Measurements from ENCODE around the gene CTNND2. TPM values are rescaled to one million over a fixed set of nuclear protein-coding genes. Genes with fewer than 3 reads are reported as not detected.
"Not testable (repeated sequence)": the region's sequence is repeated elsewhere in the genome, so short reads cannot be mapped to it uniquely, and the experiment has no call there.

The CTNND2 gene
- total RNA-seq, 2 experiments from 2014 or later: not detected

- ChIA-PET POLR2A (no interaction called here), CTCF (no interaction called here)
Observed at GRCh38 chr5:11023945-11024344, 880.3 kb downstream of the CTNND2 start.

DNA sequence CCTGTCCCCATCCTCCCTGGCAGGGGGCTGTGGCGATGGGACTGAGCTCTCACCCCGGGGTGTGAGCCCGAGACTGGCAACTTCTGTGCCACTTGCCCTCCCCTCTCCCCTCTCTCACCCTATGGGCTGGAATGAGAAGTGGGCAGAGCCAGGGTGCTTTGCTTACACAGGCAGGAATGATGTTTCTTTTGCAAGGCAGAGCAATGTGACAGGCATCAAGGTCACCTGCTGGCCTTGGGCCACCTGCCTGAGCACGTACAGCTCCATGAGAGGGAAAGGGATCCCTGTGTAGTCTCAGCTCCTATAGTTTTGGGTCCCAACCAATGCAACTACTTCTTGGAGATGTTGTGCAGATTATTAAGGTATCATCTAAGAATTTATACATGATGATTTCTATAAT lies 890.5 kb downstream of the CTNND2 start:
- ChIA-PET POLR2A (no interaction called here), CTCF (no interaction called here)

- ChIA-PET POLR2A (no interaction called here), CTCF (no interaction called here)
Observed at GRCh38 chr5:11012295-11012694, 892.0 kb downstream of the CTNND2 start.

GRCh38 chr5:11010429-11011210 lies 893.6 kb downstream of the CTNND2 start:
- ChIA-PET POLR2A (no interaction called here), CTCF (interaction anchor here (0.7 kb wide), 1 partner anchor 13 kb away, joined by 3 read pairs; no protein-coding TSS in a partner anchor)

DNA sequence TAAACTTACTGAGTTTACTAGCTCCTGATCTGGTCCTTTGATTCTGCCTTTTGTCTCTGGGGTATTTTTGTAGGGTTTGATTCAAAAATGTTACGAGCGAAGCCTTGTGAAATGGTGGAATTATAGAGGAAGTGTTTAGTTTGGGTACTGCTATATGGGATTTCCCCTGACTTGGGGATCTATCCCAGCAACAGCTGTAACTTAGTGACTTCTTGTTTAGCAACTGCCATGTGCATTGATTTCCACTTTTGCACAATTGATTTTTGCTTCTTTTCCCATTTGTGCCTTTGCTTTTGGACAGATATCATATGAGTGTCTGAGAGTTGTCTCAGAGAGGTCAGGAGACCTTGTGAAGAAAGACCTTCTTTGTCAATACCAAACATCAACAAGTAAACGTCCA lies 894.7 kb downstream of the CTNND2 start:
- POLR2A ChIA-PET: no interaction called here
- CTCF ChIA-PET: interaction anchor here (0.7 kb wide), 1 partner anchor 12 kb away, joined by 3 read pairs; no protein-coding TSS in a partner anchor

- ChIA-PET CTCF (no interaction called here), POLR2A (no interaction called here)
Observed at GRCh38 chr5:11007269-11007870, 896.9 kb downstream of the CTNND2 start.

DNA sequence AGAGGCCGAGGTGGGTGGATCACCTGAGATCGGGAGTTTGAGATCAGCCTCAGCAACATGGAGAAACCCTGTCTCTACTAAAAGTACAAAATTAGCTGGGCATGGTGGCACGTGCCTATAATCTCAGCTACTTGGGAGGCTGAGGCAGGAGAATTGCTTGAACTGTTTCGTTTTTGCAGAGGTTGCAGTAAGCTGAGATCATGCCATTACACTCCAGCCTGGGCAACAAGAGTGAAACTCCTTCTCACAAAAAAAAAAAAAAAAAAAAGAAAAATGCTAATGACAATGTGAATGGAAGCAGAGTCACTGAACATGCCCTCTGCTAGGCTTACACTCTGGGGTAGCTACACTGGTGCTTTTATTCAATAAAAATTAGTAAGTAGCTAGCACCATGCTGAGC lies 899.7 kb downstream of the CTNND2 start:
- POLR2A ChIA-PET, CTCF ChIA-PET: not testable (repeated sequence)

GRCh38 chr5:11000515-11001353 lies 903.5 kb downstream of the CTNND2 start:
- CTCF ChIA-PET: interaction anchor here (1.0 kb wide), 1 partner anchor 13 kb away, joined by 3 read pairs; no protein-coding TSS in a partner anchor
- POLR2A ChIA-PET: no interaction called here

- ChIA-PET CTCF (interaction anchor here (1.0 kb wide), 1 partner anchor 12 kb away, joined by 3 read pairs; no protein-coding TSS in a partner anchor), POLR2A (no interaction called here)
Observed at GRCh38 chr5:10999714-11000113, 904.5 kb downstream of the CTNND2 start.

- ChIA-PET CTCF (no interaction called here), POLR2A (no interaction called here)
Observed at GRCh38 chr5:10995891-10996290, 908.4 kb downstream of the CTNND2 start.

GRCh38 chr5:10994091-10994986 lies 909.9 kb downstream of the CTNND2 start:
- ChIA-PET POLR2A (no interaction called here), CTCF (no interaction called here)

DNA sequence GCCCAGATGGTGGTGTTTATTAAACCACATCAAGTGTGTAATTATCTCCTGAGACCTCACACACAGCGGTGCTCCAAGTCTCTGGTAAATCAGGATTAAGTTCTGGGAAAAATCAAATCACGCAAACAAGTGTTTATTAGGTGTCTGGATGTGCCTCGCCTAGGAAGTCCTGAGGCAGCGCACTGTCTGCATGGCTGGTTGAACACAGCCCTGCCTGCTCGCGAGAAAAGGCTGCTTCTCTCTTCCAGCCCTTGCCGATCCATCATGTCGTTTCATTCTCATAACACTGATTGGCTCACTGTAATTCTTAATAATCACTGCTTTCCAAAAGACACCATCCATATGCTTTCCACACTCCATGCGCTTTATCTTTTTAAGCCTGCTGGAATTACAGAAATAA lies 913.6 kb downstream of the CTNND2 start:
- CTCF ChIA-PET: no interaction called here
- POLR2A ChIA-PET: no interaction called here

DNA sequence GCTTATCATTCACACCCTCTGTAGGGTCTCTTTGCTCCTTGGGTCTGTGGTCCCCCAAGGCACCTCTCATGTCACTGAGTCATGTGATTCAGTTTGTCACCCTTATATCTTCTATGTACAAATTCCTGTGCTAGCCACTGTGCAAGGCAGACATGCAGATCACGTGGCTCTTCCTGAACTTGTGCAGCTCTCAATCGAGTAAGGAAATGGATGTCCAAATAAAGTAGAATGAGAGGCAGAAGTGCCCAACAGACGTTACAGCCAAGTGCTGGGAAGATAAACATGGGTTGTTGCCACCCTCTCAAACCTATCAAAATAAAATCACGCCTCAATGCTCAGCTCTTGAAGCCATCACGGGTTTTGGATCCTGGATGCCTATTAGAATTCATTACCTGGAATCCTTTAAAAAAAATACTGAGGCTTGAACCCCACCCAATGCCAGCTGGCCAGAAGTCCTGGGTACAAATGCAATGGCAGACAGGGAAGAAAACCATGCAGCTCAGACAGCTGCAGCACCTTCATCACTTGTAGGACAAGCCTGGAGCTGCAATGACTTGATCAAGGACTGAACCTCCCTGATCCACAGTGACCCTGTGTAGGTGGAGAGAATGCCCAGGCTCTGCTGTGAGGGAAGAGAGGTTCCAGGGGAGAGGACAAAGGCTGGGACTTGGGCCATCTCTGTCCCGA lies 914.5 kb downstream of the CTNND2 start:
- POLR2A ChIA-PET: no interaction called here
- CTCF ChIA-PET: no interaction called here

GRCh38 chr5:10988622-10989021 lies 915.6 kb downstream of the CTNND2 start:
- CTCF ChIA-PET: interaction anchor here (0.6 to 0.7 kb wide), 2 partner anchors 11 to 18 kb away, joined by 3 read pairs; no protein-coding TSS in a partner anchor
- POLR2A ChIA-PET: no interaction called here

GRCh38 chr5:10987925-10988504 lies 916.2 kb downstream of the CTNND2 start:
- ChIA-PET CTCF (interaction anchor here (0.6 to 0.7 kb wide), 2 partner anchors 12 to 17 kb away, joined by 3 read pairs; no protein-coding TSS in a partner anchor), POLR2A (no interaction called here)

GRCh38 chr5:10987276-10987924 lies 916.8 kb downstream of the CTNND2 start:
- ChIA-PET CTCF (no interaction called here), POLR2A (no interaction called here)

DNA sequence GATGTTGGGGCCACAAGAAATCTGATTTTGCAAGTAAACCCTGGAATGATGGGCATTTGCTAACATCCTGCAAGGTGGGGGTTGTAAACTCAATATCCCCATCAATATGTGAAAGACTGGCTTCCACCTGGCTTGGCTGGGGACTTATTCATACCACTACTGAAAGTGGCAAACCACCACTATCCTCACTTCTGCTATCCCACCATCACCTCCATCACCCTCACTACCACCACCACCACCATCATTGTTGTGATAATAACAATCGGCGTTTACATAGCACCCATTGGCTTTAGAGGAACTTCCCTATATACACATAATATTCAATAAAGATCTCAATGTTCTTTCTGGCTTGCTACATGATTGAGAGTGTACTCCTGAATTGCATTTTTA lies 918.5 kb downstream of the CTNND2 start:
- POLR2A ChIA-PET: no interaction called here
- CTCF ChIA-PET: no interaction called here

DNA sequence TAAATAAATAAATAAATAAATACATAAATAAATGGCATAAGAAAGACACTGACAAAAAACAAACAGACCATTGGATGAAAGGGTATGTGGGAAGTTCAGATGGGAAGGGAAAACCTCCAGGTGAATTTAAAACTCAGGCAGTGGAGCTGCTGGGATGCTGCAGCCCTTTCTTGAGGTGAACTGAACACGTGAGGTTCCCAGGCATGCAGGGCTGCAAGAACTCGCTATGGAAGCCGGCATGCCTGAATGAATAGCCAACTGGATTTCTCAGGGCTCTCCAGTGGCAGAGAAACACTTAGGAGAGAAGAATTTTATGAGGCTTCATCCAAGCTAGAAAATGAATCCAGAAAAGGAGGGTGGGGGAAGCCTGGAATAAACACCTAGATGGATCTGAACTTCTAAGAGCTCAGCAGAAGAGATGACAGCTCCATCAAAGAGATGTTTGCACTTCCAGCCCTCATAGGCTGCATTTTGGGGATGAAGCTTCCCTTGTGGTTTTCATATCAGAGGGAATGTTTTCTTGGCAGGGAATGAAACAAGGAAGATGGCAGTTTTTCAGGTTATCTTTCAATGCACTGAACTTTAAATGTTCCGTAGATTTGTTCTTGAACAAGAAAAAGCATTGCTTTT lies 919.0 kb downstream of the CTNND2 start:
- POLR2A ChIA-PET: no interaction called here
- CTCF ChIA-PET: no interaction called here
